Posterior vena cava (tissue), 2 donors: Measurements from ENCODE around the gene FGD3. TPM values are rescaled to one million over a fixed set of nuclear protein-coding genes. Genes with fewer than 3 reads are reported as not detected.
"Not testable (repeated sequence)": the region's sequence is repeated elsewhere in the genome, so short reads cannot be mapped to it uniquely, and the experiment has no call there.

Source experiments
- DNase-seq: peaks from one replicate; pipeline ENCODE4 v3.0.0-alpha.2; 2020; ENCODE audit warnings: low spot score
- intact Hi-C, 2 donors: fragments of 100-400 bp; cut with DNase I; formaldehyde crosslinking; loops; one replicate each; pipeline versions ENCODE4 v1.14.1 to v1.14.2; 2022 to 2023
- long read RNA-seq, 2 donors: library from polyadenylated mRNA; unstranded; transcript quantifications; one replicate each; pipeline ENCODE4 v2.0.0, GENCODE V29; 2020 to 2021
- total RNA-seq, 2 donors: library from RNA; stranded (reverse); fragmentation: NEBNext Ultra II Directional; extraction: Animal tissue kit (Norgen Biotek cat#: 25700); gene quantifications; one replicate each; pipeline ENCODE4 v1.2.1, GENCODE V29; 2021
- donor health status: DM: yes; HTN: yes; CAD: no.
- donor health status: DM: yes; HTN: yes; CAD: no.

FGD3 gene, protein sequence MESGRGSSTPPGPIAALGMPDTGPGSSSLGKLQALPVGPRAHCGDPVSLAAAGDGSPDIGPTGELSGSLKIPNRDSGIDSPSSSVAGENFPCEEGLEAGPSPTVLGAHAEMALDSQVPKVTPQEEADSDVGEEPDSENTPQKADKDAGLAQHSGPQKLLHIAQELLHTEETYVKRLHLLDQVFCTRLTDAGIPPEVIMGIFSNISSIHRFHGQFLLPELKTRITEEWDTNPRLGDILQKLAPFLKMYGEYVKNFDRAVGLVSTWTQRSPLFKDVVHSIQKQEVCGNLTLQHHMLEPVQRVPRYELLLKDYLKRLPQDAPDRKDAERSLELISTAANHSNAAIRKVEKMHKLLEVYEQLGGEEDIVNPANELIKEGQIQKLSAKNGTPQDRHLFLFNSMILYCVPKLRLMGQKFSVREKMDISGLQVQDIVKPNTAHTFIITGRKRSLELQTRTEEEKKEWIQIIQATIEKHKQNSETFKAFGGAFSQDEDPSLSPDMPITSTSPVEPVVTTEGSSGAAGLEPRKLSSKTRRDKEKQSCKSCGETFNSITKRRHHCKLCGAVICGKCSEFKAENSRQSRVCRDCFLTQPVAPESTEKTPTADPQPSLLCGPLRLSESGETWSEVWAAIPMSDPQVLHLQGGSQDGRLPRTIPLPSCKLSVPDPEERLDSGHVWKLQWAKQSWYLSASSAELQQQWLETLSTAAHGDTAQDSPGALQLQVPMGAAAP
- total RNA-seq = 1 to 10 TPM; 6.3 to 7.5 TPM
- long read RNA-seq, donor 1, partial matches to known transcripts = 0 of 4 reads
- long read RNA-seq, donor 1, other reads (novel, unspliced or antisense) = 2 of 4 reads
- long read RNA-seq, donor 2, partial matches to known transcripts = 2 of 4 reads
- long read RNA-seq, donor 2, other reads (novel, unspliced or antisense) = 1 of 4 reads

GRCh38 chr9:92947268-92948037 lies at the start of gene FGD3:
Gene FGD3, plus strand, starts transcription at chr9:92947523. Its CDS starts 28,734 bp downstream, at chr9:92976257.
- intact Hi-C loops = no loop called here
- no peak for DNase-seq

DNA sequence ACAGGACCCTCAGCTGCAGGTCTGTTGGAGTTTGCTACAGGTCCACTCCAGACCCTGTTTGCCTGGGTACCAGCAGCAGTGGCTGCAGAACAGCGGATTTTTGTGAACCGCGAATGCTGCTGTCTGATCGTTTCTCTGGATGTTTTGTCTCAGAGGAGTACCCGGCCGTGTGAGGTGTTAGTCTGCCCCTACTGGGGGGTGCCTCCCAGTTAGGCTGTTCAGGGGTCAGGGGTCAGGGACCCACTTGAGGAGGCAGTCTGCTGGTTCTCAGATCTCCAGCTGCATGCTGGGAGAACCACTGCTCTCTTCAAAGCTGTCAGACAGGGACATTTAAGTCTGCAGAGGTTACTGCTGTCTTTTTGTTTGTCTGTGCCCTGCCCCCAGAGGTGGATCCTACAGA lies 42.2 kb upstream of the FGD3 start:
- DNase-seq, intact Hi-C loops: not testable (repeated sequence)

- DNase-seq = peak; percentile 77
- intact Hi-C loops = no loop called here
Measured at GRCh38 chr9:92911511-92912475, 35.5 kb upstream of the FGD3 start.

- DNase-seq = no peak
- intact Hi-C loops = no loop called here
Measured at GRCh38 chr9:92917176-92917800, 30.0 kb upstream of the FGD3 start.

DNA sequence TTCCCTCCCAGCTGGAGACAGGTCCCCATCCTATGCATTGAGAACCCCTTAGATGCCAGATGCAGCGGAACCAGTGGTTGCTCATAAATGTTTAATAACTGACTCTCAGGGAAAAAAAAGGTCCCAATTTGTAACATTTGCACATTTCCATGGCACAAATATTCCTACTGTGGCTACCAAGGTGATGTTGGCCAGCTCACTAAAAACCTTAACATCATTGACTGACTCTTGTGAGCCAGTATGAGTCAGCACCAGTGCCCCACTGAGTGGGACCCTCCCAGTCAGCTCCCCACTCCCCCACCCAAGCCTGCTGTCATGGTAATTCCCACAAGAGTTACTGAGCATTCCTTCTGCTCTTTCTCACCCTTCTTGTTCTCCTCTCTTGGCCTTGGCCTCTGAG lies 26.9 kb upstream of the FGD3 start:
- DNase-seq = no peak
- intact Hi-C loops = no loop called here

- DNase-seq = no peak
- intact Hi-C loops = loop anchor here in 1 of 2 donors (10.0 kb wide), 1 partner anchor 727 kb away; no protein-coding TSS in a partner anchor
Measured at GRCh38 chr9:92931606-92932005, 15.7 kb upstream of the FGD3 start.

- DNase-seq = no peak
- intact Hi-C loops = loop anchor here in 1 of 2 donors (2.0 to 10.0 kb wide), 2 partner anchors 68 to 730 kb away; no protein-coding TSS in a partner anchor
Measured at GRCh38 chr9:92934321-92934720, 13.0 kb upstream of the FGD3 start.

GRCh38 chr9:92938025-92938424 lies 9.3 kb upstream of the FGD3 start:
- DNase-seq = no peak
- intact Hi-C loops = loop anchor here in 1 of 2 donors (10.0 kb wide), 1 partner anchor 733 kb away; no protein-coding TSS in a partner anchor

GRCh38 chr9:92941861-92942260 lies 5.5 kb upstream of the FGD3 start:
- DNase-seq = no peak
- intact Hi-C loops = no loop called here

DNA sequence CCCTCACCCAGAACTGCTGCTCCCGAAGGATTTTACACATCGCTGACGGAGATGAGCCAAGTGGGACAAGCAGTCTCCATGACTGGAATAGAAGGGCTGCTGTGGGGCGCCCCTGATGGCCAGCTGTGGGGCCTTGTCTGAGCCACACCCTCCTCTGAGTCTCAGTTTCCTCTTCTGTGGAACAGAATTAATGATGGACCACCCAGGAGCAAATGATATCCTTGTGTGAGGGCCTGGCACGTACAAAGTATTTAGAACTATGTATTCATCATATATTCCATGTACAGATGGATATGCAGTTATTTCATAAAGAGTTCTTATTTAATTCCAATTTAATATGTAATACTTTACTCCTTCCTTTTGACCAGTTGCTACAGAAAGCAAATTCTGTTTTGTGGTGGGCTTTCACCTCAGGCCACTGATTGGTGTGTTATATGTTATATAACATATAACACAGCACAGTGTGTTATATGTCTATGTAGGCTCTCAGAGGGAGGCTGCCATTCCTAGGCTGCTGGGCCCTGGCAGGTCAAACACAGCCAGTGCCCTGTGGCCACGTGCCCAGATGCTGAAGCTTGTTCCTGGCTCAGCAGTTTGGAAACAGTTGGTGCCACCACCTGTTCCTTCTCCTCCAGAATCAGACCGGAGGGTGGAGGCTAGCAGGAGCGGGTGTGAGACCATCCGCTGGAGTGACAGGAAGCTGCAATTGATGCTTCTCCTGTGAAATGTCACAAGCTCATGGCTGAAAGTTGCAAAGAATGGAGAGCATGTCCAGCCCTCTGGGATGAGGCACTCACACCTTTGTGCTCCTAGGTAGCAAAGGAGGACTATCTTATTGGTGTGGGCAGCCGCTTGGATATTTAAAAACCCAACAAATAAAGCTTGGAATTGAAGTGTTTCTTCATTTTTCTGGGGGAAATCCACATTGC lies 4.4 kb upstream of the FGD3 start:
- DNase-seq = no peak
- intact Hi-C loops = no loop called here

DNA sequence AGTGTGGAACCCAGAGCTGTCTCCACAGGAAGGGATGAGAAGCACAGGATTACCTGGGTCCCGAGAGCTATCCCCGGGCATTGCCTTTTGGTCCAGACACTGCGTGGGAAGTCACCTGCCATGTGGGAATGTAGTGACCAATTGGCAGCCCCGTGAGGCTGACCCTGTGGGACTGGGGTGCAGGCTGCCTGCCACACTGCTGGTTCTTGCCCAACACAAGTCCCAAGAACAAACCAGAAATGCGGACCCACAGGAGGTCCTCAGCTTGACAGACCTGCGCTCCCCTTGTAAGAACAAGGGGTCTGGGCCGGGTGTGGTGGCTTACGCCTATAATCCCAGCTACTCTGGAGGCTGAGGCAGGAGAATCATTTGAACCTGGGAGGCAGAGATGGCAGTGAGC lies 2.4 kb upstream of the FGD3 start:
- no peak for DNase-seq
- intact Hi-C loops = no loop called here

DNA sequence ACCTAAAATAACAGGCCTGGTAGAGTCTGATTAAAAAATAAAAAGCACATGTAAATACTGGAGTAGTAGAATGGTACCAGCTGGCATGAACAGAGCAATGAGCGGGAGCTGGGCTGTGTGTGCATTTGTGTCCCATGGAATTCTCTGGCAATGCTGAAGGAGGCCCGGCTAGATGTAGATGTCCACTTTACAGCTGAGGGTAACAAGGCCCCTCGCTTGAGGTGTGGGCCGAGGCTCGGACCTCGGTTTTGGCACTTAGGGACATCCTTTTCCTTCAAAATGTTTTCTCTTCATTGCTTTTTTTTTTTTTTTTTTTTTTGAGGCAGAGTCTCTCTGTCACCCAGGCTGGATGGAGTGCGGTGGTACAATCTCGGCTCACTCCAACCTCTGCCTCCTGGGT lies 1.5 kb upstream of the FGD3 start:
- intact Hi-C loops = no loop called here
- no peak for DNase-seq

- intact Hi-C loops = no loop called here
- no peak for DNase-seq
Measured at GRCh38 chr9:92948038-92948534, 763 bp downstream of the FGD3 start.

- DNase-seq = no peak
- intact Hi-C loops = no loop called here
Measured at GRCh38 chr9:92948632-92949031, 1.3 kb downstream of the FGD3 start.

- intact Hi-C loops = no loop called here
- no peak for DNase-seq
Measured at GRCh38 chr9:92949266-92949982, 2.1 kb downstream of the FGD3 start.

DNA sequence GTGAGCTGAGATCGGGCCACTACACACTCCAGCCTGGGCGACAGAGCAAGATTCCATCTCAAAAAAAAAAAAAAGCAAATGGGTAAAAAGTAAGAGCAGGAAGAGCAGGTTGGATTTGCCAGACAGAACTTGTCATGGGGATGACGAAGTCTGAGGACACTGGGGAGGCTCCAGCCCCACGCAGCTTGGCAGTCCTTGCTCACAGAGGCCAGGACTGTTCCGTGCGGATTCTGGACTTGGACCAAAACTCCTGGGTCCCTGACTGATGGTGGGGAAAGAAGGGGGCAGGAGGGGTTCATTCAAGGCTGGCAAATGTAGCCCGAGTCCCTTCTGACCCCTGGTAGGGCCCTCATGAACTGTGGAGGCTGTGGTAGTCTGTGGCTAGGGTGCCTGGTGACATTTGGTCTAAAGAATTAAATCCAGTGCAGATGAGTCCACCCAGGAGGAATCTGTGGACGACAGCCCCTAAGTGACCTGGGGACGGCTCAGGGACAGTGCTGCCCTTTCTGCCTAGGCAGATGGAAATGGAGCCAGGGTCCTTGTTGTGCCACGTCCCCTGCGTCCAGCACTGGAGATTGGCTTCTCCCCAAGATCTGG lies 3.1 kb downstream of the FGD3 start:
- no peak for DNase-seq
- intact Hi-C loops = no loop called here
